ENCODE measurements around the gene R3HDM4.

R3HDM4 gene

GRCh38 chr19:954672-955494 is 41.9 kb upstream of the R3HDM4 start:
- peak; percentile 77 for FAIRE-seq
- no peak for DNase-seq (ENCODE audit: insufficient read length, low spot score)
- TF ChIP-seq PAX5 (IDR thresholded peaks at IDR 0.05; ENCODE audit: insufficient read depth, low read length, severe bottlenecking) (no peak), POLR2AphosphoS5 (IDR thresholded peaks at IDR 0.05; ENCODE audit: low read depth, low read length) (no peak), POLR2A (IDR thresholded peaks at IDR 0.05; ENCODE audit: low read depth, low read length) (no peak), TAF1 (IDR thresholded peaks at IDR 0.05; ENCODE audit: low read depth, low read length) (no peak), POU2F2 (IDR thresholded peaks at IDR 0.05; ENCODE audit: low read depth, low read length) (no peak), SPI1 (IDR thresholded peaks at IDR 0.05; ENCODE audit: low read depth, low read length) (no peak)

- no peak for DNase-seq (ENCODE audit: insufficient read length, low spot score)
- TF ChIP-seq POLR2A (IDR thresholded peaks at IDR 0.05; ENCODE audit: low read depth, low read length), result no peak
- TF ChIP-seq POU2F2 (IDR thresholded peaks at IDR 0.05; ENCODE audit: low read depth, low read length), result no peak
- no peak for TF ChIP-seq TAF1 (IDR thresholded peaks at IDR 0.05; ENCODE audit: low read depth, low read length)
- no peak for TF ChIP-seq PAX5 (IDR thresholded peaks at IDR 0.05; ENCODE audit: insufficient read depth, low read length, severe bottlenecking)
- TF ChIP-seq POLR2AphosphoS5 (IDR thresholded peaks at IDR 0.05; ENCODE audit: low read depth, low read length), result no peak
- TF ChIP-seq SPI1 (IDR thresholded peaks at IDR 0.05; ENCODE audit: low read depth, low read length), result no peak
- no peak for FAIRE-seq
Observed at GRCh38 chr19:954272-954671, 41.3 kb upstream of the R3HDM4 start.

GRCh38 chr19:953445-954271 is 40.6 kb upstream of the R3HDM4 start:
- no peak for TF ChIP-seq PAX5 (IDR thresholded peaks at IDR 0.05; ENCODE audit: insufficient read depth, low read length, severe bottlenecking)
- TF ChIP-seq POLR2AphosphoS5 (IDR thresholded peaks at IDR 0.05; ENCODE audit: low read depth, low read length), result no peak
- no peak for TF ChIP-seq TAF1 (IDR thresholded peaks at IDR 0.05; ENCODE audit: low read depth, low read length)
- no peak for TF ChIP-seq SPI1 (IDR thresholded peaks at IDR 0.05; ENCODE audit: low read depth, low read length)
- no peak for TF ChIP-seq POLR2A (IDR thresholded peaks at IDR 0.05; ENCODE audit: low read depth, low read length)
- no peak for TF ChIP-seq POU2F2 (IDR thresholded peaks at IDR 0.05; ENCODE audit: low read depth, low read length)
- no peak for DNase-seq (ENCODE audit: insufficient read length, low spot score)
- no peak for FAIRE-seq

GRCh38 chr19:952680-953444 is 39.8 kb upstream of the R3HDM4 start:
- peak; percentile 74 for FAIRE-seq
- DNase-seq (ENCODE audit: insufficient read length, low spot score), result no peak
- TF ChIP-seq POLR2A (IDR thresholded peaks at IDR 0.05; ENCODE audit: low read depth, low read length) (no peak), TAF1 (IDR thresholded peaks at IDR 0.05; ENCODE audit: low read depth, low read length) (no peak), SPI1 (IDR thresholded peaks at IDR 0.05; ENCODE audit: low read depth, low read length) (no peak), POLR2AphosphoS5 (IDR thresholded peaks at IDR 0.05; ENCODE audit: low read depth, low read length) (no peak), POU2F2 (IDR thresholded peaks at IDR 0.05; ENCODE audit: low read depth, low read length) (no peak), PAX5 (IDR thresholded peaks at IDR 0.05; ENCODE audit: insufficient read depth, low read length, severe bottlenecking) (no peak)

GRCh38 chr19:952049-952679 is 39.1 kb upstream of the R3HDM4 start:
- DNase-seq (ENCODE audit: insufficient read length, low spot score) (no peak), FAIRE-seq (peak; percentile 48)
- no peak for TF ChIP-seq TAF1 (IDR thresholded peaks at IDR 0.05; ENCODE audit: low read depth, low read length)
- TF ChIP-seq POLR2A (IDR thresholded peaks at IDR 0.05; ENCODE audit: low read depth, low read length), result 0 out of 2 replicates have a peak, but pooled peaks have one; percentile 23

- TF ChIP-seq POLR2A (IDR thresholded peaks at IDR 0.05; ENCODE audit: low read depth, low read length) (no peak), SPI1 (IDR thresholded peaks at IDR 0.05; ENCODE audit: low read depth, low read length) (no peak), POU2F2 (IDR thresholded peaks at IDR 0.05; ENCODE audit: low read depth, low read length) (no peak), TAF1 (IDR thresholded peaks at IDR 0.05; ENCODE audit: low read depth, low read length) (no peak), POLR2AphosphoS5 (IDR thresholded peaks at IDR 0.05; ENCODE audit: low read depth, low read length) (no peak), PAX5 (IDR thresholded peaks at IDR 0.05; ENCODE audit: insufficient read depth, low read length, severe bottlenecking) (no peak)
- FAIRE-seq, result peak; percentile 77
- no peak for DNase-seq (ENCODE audit: insufficient read length, low spot score)
Observed at GRCh38 chr19:950352-951066, 37.5 kb upstream of the R3HDM4 start.

- TF ChIP-seq POLR2A (IDR thresholded peaks at IDR 0.05; ENCODE audit: low read depth, low read length), result no peak
- TF ChIP-seq PAX5 (IDR thresholded peaks at IDR 0.05; ENCODE audit: insufficient read depth, low read length, severe bottlenecking), result no peak
- TF ChIP-seq POU2F2 (IDR thresholded peaks at IDR 0.05; ENCODE audit: low read depth, low read length), result no peak
- TF ChIP-seq POLR2AphosphoS5 (IDR thresholded peaks at IDR 0.05; ENCODE audit: low read depth, low read length), result no peak
- TF ChIP-seq TAF1 (IDR thresholded peaks at IDR 0.05; ENCODE audit: low read depth, low read length), result no peak
Observed at GRCh38 chr19:948842-949496, 36.0 kb upstream of the R3HDM4 start.

More at GRCh38 chr19:948842-949496, 36.0 kb upstream of the R3HDM4 start:
- FAIRE-seq, result peak; percentile 33
- DNase-seq (ENCODE audit: insufficient read length, low spot score), result no peak
